Measurements from ENCODE around the gene ZMYND19. TPM values are rescaled to one million over a fixed set of nuclear protein-coding genes. Genes with fewer than 3 reads are reported as not detected.

Gene ZMYND19
- total RNA-seq, 4 donors from 2014 or later = 9.5 to 22.1 (median 11.7) TPM

DNA sequence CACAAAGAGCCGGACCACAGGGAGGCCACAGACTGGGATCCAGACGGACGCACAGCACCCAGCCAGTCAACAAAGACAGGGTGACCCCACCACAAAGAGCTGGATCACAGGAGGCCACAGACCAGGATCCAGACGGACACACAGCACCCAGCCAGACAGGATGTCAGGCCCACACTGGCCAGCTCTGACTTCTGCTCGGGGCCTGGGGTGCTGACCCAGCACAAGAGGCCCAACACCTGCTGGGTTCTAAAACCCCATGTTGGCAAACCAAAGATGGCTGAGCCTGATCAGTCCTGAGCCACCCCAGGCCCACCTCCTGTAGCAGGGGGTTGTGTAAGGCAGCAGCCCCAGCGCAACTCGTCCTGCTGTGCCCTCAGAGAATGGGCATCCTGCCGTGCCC lies 6.4 kb downstream of the ZMYND19 start:
- ATAC-seq (ENCODE audit: low FRiP score) (no peak), DNase-seq (ENCODE audit: low spot score) (no peak)
- TF ChIP-seq, protein P1, sequence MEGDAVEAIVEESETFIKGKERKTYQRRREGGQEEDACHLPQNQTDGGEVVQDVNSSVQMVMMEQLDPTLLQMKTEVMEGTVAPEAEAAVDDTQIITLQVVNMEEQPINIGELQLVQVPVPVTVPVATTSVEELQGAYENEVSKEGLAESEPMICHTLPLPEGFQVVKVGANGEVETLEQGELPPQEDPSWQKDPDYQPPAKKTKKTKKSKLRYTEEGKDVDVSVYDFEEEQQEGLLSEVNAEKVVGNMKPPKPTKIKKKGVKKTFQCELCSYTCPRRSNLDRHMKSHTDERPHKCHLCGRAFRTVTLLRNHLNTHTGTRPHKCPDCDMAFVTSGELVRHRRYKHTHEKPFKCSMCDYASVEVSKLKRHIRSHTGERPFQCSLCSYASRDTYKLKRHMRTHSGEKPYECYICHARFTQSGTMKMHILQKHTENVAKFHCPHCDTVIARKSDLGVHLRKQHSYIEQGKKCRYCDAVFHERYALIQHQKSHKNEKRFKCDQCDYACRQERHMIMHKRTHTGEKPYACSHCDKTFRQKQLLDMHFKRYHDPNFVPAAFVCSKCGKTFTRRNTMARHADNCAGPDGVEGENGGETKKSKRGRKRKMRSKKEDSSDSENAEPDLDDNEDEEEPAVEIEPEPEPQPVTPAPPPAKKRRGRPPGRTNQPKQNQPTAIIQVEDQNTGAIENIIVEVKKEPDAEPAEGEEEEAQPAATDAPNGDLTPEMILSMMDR (IDR thresholded peaks at IDR 0.05) = no peak

DNA sequence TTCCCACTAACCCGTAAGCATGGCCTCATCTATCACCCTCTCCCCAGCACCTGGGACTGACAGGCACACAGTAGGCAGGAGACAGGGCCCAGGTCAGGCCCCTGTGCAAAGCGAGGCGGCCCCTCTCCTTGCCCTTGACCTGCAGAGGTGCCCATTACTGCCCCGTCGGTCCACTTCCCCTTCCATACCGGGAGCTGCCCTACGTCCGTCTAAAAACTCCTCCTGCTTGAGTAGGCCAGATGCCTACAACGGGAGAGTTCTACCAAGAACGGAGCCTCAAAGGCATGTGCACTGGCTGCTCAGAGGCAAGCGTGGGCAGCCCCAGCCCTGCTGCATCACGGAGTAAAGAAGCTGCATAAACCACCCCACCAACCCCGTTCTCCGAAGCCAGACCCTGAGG lies 7.0 kb downstream of the ZMYND19 start:
- TF ChIP-seq, protein P1 (IDR thresholded peaks at IDR 0.05) = no peak
- DNase-seq (ENCODE audit: low spot score) (no peak), ATAC-seq (ENCODE audit: low FRiP score) (no peak)

DNA sequence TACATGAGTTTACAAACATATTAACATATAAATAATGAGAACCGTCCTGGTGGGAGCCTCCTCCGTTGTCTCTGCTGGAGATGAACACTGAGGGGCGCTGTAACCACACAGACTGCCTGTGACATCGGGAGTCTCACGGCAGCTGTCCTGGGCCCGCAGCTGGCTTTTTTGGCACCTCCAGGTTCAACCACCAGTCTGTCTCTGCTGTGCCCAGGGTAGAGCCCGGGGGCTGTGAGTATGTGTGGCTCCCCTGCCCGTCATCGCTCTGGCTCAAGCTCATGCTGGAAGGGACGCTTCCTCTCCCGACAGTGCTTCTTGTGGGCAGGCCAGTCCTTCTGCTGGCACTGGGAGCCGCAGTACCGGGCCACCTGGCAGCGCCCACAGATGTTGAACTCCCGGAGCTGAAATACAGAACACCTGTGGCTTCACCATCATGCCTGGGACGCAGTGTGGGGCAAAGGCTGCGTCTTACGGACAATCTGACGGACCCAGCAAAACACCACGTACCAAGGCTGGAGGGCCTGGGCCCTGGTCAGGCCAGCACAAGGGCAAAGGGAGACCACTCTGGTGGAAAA lies 7.9 kb downstream of the ZMYND19 start:
- DNase-seq (ENCODE audit: low spot score) (no peak), ATAC-seq (ENCODE audit: low FRiP score) (no peak)
- TF ChIP-seq, protein P1 (IDR thresholded peaks at IDR 0.05) = no peak

DNA sequence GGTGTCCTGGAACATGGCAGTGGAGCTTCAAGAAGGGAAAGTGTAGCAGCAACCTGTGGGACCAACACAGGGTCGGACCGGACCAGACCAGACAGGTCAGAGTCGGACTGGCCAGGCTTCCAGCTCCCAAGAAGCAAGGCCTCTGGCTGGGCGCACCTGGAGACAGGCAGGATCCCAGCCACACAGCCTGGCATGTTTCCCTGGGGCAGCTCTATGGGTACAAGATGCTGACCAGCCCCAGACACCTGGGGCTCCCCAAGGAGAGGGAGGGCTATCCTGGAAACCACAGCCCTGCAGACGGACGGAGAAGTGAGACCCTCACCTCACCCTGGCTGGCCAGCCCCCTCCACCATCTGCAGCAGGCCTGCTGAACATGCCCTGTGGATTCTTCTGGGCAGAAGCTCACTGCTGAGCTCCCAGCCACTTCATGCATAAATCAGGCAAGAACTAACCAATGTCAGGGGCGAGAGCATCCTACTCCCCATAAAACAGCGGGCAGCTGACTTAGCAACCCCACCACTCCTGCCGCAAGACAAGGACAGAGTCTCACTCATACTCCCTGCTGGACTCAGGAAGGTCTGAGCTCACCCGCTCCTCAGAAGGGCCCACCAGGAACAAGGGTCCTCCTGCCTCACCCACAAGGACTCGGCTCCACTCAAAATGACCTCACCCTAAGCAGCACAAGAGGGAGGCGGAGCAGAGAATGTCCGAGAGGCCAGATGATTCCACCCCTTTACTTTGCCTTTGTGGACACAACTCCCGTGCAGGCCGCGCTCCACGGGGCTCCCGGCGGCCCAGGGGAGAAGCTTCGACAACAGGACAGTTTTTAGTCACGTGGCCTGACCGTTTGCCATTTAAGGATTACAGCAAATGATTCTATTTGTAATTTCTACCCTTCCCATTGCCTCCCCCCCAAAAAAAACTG lies 8.7 kb downstream of the ZMYND19 start:
- TF ChIP-seq, protein P1 (IDR thresholded peaks at IDR 0.05) = no peak
- DNase-seq (ENCODE audit: low spot score) (no peak), ATAC-seq (ENCODE audit: low FRiP score) (no peak)

DNA sequence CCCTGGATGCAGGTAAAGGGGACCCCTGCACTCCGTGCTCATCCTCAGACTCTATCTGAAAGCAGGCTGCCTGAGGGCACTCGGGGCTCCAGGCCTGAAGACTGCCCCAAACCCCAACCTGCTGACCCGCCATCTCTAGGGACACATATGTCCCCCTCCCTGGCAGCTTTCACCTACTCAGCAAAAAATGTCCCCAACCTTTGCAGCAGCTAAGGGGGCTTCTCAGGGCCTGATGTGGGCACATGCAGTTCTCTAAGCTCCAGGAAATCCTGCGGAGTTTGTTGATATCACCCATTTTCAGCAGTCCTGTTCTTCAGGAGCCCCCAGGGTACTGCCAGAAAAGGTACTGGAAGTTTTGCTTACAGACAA lies 9.4 kb downstream of the ZMYND19 start:
- DNase-seq (ENCODE audit: low spot score) = no peak
- TF ChIP-seq, protein P1 (IDR thresholded peaks at IDR 0.05) = no peak

DNA sequence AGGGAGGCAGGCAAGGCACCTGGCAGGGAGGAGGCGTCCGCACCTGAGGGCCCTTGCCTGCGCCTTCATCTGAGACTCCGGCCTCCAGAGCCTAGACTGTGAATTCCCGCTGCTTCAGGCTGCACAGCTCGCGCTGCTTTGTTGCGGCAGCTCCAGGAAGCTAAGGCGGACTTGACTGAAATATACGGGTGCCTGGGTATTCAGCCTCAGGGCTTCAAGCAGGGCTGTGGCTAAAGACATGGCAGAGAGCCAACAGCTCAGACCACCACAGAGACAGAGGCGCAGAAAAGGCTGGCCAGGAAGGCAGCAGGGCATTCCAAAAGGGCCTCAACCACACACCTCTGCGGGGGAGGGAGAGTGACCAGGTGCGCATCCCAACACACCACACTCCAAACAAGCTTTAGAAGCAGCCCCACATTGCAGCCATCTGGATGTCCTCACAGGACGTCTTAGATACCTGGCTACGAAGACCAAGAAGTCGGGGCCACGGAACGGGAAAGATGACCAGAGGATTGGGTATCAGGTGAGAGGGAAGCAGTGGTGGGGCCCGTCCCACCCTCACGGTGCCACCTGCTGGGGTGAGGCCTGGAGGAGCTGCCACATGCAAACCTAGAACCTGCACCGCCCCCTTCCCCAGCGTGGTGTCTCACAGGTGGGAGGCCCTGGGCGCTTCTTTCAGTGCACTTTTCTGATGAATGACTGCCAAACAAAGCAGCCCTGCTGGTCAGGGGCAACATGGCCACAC lies 9.9 kb downstream of the ZMYND19 start:
- ATAC-seq (ENCODE audit: low FRiP score) (no peak), DNase-seq (ENCODE audit: low spot score) (no peak)
- TF ChIP-seq, protein P1 (IDR thresholded peaks at IDR 0.05) = no peak

More for the DNA sequence above, 9.4 kb downstream of the ZMYND19 start:
- no peak for ATAC-seq (ENCODE audit: low FRiP score)

All from omental fat pad (tissue), 4 donors.